A673 (cell line): ENCODE results near the gene CCIN. TPM values are rescaled to one million over a fixed set of nuclear protein-coding genes. Genes with fewer than 3 reads are reported as not detected.

Source experiments
- BruUV-seq: library from RNA; stranded (reverse); fragments of 400-500 nt; replicated peaks from 2 replicates; lab custom pipeline; 2021; lab: Mats Ljungman, UMichigan
- CTCF ChIA-PET: fragments of 300-600 bp; sonication (Branson Sonifier 250); formaldehyde crosslinking; loops from one replicate; lab custom pipeline; 2022; ENCODE audit warnings: antibody characterized with exemption; lab: Charles Lee
- POLR2A ChIA-PET: fragments of 300-600 bp; sonication (Branson Sonifier 250); formaldehyde crosslinking; loops from one replicate; lab custom pipeline; 2022; ENCODE audit warnings: antibody characterized with exemption; ENCODE audit not compliant: low non-redundant PET; lab: Charles Lee
- DNase-seq: peaks from one replicate; pipeline ENCODE4 v3.0.0-alpha.2; 2015; ENCODE audit warnings: low spot score
- H3K27ac ChIP-seq: fragments of 200-600 bp; sonication (generic); 2 replicates; pipeline ENCODE4 v1.5.1; 2016; ENCODE audit warnings: mixed run types, low read depth, mild to moderate bottlenecking, mixed read lengths, antibody characterized with exemption, low read length; ENCODE audit not compliant: poor library complexity, severe bottlenecking
- H3K27me3 ChIP-seq: fragments of 200-600 bp; sonication (generic); replicated peaks from 2 replicates; pipeline ENCODE4 v1.6.1; 2017; ENCODE audit warnings: mixed run types, low read depth, mild to moderate bottlenecking, mixed read lengths, antibody characterized with exemption, low read length; ENCODE audit not compliant: insufficient read depth, poor library complexity
- H3K36me3 ChIP-seq: fragments of 200-600 bp; sonication (generic); 2 replicates; pipeline ENCODE4 v1.6.1; 2016; ENCODE audit warnings: mixed run types, mild to moderate bottlenecking, mixed read lengths, antibody characterized with exemption, low read length; ENCODE audit not compliant: insufficient read depth, poor library complexity, severe bottlenecking
- H3K4me1 ChIP-seq: fragments of 200-600 bp; sonication (generic); 2 replicates; pipeline ENCODE4 v1.6.1; 2017; ENCODE audit warnings: mixed run types, mild to moderate bottlenecking, mixed read lengths, antibody characterized with exemption, low read length; ENCODE audit not compliant: insufficient read depth, poor library complexity, severe bottlenecking
- H3K4me3 ChIP-seq: fragments of 200-600 bp; sonication (generic); 2 replicates; pipeline ENCODE4 v1.5.1; 2016; ENCODE audit warnings: low read depth, mixed run types, mild to moderate bottlenecking, mixed read lengths, low read length; ENCODE audit not compliant: poor library complexity, severe bottlenecking
- H3K9me3 ChIP-seq: fragments of 200-600 bp; sonication (generic); 2 replicates; pipeline ENCODE4 v1.6.1; 2016; ENCODE audit warnings: mixed run types, low read depth, mild to moderate bottlenecking, mixed read lengths, antibody characterized with exemption, low read length; ENCODE audit not compliant: poor library complexity, severe bottlenecking
- EZH2 ChIP-seq: fragments of 200-600 bp; sonication (generic); IDR thresholded peaks from 2 replicates; pipeline ENCODE4 v1.6.1; 2017; ENCODE audit warnings: borderline replicate concordance, low read depth, mild to moderate bottlenecking, mixed read lengths, antibody characterized with exemption, low read length; ENCODE audit not compliant: poor library complexity, severe bottlenecking
- intact Hi-C: fragments of 100-400 bp; cut with micrococcal nuclease; formaldehyde crosslinking; loops from one replicate; pipeline ENCODE4 v1.10.0; 2022; ENCODE audit not compliant: unreplicated experiment
- total RNA-seq: library from RNA; stranded (reverse); gene quantifications from 2 replicates; pipeline ENCODE4 v1.2.3, GENCODE V29; 2021
- TF ChIP-seq, protein P1 (sequence below): fragments of 300-800, 200-600 bp; sonication (generic); conservative IDR thresholded peaks from 2 replicates; pipeline ENCODE4 v1.5.1; 2017; ENCODE audit warnings: low read depth, mild to moderate bottlenecking, antibody characterized with exemption, low read length, moderate library complexity, mixed read lengths

Gene CCIN
- total RNA-seq, 1 experiment from 2014 or later: not detected

DNA sequence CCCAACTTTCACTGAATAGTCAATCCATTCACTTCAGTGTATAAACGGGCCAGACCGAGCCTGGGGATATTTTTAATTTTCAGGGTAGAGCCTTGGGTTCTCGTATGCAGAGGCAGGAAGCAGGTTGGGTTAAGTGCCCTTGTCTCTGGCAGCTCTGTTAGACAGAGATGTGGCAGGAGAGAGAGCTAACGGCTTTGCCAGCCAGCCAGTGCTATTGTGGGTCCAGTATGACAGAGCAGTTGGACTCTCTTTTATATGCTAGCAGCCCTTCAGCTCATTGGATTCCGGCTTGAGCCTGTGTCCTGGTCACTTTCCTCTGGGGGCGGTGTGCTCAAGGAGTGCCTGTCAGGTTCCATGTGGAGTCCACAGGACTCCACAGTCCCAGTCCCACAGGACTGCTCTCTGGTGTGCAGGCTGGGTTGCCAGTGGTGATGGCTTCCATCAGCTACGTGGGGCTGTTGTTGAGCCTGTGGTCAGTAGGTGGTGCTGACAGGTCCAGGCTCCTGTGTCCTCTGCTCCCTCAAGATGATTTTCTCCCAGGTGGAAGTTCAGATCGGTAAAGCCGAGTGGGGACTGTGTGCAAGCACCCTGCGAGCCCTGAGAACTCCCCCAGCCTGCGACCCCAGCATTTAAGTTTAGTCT lies 35.8 kb downstream of the CCIN start:
- POLR2A ChIA-PET: no interaction called here
- CTCF ChIA-PET: no interaction called here
- Histone ChIP-seq H3K36me3 (peaks cover 87% of the 10 kb centered on the region), H3K27ac (no peak overlapping the region), H3K4me1 (peaks cover 14% of the 10 kb centered on the region), H3K4me3 (no peak overlapping the region), H3K27me3 (no peaks in the 10 kb centered on the region), H3K9me3 (no peaks in the 10 kb centered on the region)
- intact Hi-C loops: no loop called here
- no peak for DNase-seq
- TF ChIP-seq EZH2: no peak
- TF ChIP-seq, protein P1, sequence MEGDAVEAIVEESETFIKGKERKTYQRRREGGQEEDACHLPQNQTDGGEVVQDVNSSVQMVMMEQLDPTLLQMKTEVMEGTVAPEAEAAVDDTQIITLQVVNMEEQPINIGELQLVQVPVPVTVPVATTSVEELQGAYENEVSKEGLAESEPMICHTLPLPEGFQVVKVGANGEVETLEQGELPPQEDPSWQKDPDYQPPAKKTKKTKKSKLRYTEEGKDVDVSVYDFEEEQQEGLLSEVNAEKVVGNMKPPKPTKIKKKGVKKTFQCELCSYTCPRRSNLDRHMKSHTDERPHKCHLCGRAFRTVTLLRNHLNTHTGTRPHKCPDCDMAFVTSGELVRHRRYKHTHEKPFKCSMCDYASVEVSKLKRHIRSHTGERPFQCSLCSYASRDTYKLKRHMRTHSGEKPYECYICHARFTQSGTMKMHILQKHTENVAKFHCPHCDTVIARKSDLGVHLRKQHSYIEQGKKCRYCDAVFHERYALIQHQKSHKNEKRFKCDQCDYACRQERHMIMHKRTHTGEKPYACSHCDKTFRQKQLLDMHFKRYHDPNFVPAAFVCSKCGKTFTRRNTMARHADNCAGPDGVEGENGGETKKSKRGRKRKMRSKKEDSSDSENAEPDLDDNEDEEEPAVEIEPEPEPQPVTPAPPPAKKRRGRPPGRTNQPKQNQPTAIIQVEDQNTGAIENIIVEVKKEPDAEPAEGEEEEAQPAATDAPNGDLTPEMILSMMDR: no peak
- no TSS peak for BruUV-seq

DNA sequence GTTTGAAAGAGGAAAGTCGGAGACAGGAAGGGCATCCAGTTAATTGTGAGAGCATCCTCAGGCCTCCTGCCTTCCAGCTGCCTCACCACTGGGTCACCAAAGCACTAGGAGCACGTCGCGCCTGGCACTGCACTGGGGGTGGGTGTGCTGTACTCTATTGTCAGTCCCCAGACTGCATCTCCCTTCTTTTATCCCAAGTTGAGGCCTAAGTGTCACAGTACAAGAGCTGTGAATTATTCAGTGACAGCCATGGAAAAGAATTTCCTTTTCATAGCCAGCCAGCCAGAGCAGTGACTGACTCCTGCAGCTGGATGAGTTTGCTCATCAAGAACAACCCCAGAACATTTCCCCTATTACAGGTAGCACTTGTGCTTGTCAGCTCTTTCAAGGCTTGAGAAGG lies 37.8 kb downstream of the CCIN start:
- peak; percentile 11 for DNase-seq
- Histone ChIP-seq H3K36me3 (peaks cover 86% of the 10 kb centered on the region), H3K27me3 (no peaks in the 10 kb centered on the region), H3K4me1 (peaks cover 14% of the 10 kb centered on the region), H3K27ac (peak overlapping the region; percentile 53), H3K9me3 (no peaks in the 10 kb centered on the region), H3K4me3 (no peak overlapping the region)
- intact Hi-C loops: no loop called here
- no TSS peak for BruUV-seq
- CTCF ChIA-PET: interaction anchor here (1.4 kb wide), 1 partner anchor 252 kb away, joined by 3 read pairs; no protein-coding TSS in a partner anchor
- TF ChIP-seq, protein P1: no peak
- no peak for TF ChIP-seq EZH2
- POLR2A ChIA-PET: interaction anchor here (0.6 kb wide), 1 partner anchor 60 kb away, joined by 3 read pairs; no protein-coding TSS in a partner anchor

DNA sequence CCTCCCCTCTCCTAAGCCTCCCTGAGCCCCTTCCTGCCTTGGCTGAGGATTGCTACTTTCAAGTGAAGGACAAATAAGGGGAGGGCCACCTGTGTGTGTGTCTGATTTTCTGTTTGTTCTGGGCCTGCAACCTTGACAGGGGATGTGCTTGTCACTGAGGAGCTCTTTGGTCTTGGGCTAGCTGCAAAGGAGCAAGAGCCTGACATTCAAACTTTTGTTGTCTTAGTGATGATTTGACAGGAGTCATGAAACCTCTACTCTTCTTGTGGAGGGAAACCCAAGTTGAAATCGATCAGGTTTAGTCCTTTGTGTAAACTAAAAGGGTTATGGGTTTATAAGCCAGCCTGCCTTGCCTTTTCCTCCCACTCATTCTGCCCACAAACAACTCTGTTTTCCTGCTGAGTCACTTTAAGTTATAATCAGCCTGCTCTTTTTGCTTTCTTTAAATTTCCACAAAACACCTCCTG lies 38.4 kb downstream of the CCIN start:
- intact Hi-C loops: no loop called here
- no TSS peak for BruUV-seq
- no peaks in the 10 kb centered on the region for H3K9me3 ChIP-seq
- CTCF ChIA-PET: no interaction called here
- no peak overlapping the region for H3K4me3 ChIP-seq
- peaks cover 86% of the 10 kb centered on the region for H3K36me3 ChIP-seq
- TF ChIP-seq, protein P1: no peak
- no peak for TF ChIP-seq EZH2
- DNase-seq: no peak
- no peaks in the 10 kb centered on the region for H3K27me3 ChIP-seq
- peak overlapping the region; percentile 53 for H3K27ac ChIP-seq
- POLR2A ChIA-PET: interaction anchor here (0.6 kb wide), 1 partner anchor 59 kb away, joined by 3 read pairs; no protein-coding TSS in a partner anchor
- H3K4me1 ChIP-seq: peaks cover 14% of the 10 kb centered on the region
